ENCODE data around the gene NPC1.

The NPC1 gene

DNA sequence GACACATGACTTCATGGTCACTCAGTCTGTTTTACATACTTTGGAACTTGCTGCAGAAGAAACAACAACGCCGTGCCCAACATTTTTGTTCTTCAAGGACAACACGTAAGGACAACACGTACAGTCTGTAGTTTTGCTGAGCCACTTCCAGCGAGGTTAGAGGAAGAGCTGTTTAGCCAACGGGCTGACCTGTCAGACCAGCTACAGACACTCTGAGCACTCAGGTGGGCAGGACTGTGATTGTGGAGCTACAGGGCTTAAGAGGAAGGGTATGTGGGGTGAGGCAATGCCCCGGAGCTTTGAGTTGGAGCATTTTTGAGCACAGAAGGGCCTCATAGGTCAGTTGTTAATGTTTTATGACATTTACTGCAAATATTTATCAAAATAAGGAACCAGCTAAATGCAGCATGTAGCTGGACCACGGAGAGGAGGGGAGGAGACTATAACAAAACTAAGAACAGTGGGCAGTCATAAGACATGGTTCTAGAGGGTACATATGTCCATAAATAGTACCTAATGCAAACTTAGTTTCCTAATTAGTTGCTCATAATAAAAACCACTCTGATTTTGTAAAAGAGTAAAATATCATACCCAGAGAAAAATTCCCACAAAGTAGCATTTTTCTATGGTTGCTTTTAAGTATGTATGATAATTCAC, 26.3 kb upstream of the NPC1 start:
- no peak for DNase-seq (ENCODE audit: low read depth)
- no peak overlapping the region for H3K4me3 ChIP-seq (ENCODE audit: low read length)
- TF ChIP-seq, protein P1, sequence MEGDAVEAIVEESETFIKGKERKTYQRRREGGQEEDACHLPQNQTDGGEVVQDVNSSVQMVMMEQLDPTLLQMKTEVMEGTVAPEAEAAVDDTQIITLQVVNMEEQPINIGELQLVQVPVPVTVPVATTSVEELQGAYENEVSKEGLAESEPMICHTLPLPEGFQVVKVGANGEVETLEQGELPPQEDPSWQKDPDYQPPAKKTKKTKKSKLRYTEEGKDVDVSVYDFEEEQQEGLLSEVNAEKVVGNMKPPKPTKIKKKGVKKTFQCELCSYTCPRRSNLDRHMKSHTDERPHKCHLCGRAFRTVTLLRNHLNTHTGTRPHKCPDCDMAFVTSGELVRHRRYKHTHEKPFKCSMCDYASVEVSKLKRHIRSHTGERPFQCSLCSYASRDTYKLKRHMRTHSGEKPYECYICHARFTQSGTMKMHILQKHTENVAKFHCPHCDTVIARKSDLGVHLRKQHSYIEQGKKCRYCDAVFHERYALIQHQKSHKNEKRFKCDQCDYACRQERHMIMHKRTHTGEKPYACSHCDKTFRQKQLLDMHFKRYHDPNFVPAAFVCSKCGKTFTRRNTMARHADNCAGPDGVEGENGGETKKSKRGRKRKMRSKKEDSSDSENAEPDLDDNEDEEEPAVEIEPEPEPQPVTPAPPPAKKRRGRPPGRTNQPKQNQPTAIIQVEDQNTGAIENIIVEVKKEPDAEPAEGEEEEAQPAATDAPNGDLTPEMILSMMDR (IDR thresholded peaks at IDR 0.05; ENCODE audit: insufficient read depth, low read depth, low read length, missing control alignments), result no peak

DNA sequence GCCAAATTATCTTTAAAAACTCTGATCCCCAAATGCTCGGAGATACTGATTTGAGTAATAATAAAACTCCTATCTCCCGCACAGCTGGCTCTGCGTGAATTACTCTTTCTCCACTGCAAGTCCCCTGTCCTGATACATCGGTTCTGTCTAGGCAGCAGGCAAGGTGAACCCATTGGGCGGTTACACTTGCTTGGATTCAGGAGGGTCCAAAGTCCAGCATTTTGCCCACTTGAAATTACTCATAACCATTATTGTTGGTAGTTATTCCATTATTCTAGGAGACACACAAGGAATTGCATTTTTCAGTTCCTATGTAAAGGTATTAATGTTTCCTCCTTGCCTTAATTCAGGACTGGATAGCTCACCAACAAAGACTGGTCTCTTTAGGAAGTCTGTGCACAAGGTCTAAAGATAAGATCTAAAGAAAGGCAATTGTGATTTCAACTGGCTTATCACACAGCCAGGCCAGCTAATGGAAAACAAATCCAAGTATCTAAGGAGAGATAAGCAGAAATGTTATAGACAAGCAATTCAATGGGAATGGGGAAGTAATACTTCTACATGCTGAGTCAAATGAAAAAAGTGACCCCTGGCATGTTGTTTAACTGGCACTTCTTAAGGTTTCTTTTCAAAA, 23.2 kb upstream of the NPC1 start:
- DNase-seq (ENCODE audit: low read depth), result no peak
- H3K4me3 ChIP-seq (ENCODE audit: low read length), result no peak overlapping the region
- TF ChIP-seq, protein P1 (IDR thresholded peaks at IDR 0.05; ENCODE audit: insufficient read depth, low read depth, low read length, missing control alignments), result no peak

DNA sequence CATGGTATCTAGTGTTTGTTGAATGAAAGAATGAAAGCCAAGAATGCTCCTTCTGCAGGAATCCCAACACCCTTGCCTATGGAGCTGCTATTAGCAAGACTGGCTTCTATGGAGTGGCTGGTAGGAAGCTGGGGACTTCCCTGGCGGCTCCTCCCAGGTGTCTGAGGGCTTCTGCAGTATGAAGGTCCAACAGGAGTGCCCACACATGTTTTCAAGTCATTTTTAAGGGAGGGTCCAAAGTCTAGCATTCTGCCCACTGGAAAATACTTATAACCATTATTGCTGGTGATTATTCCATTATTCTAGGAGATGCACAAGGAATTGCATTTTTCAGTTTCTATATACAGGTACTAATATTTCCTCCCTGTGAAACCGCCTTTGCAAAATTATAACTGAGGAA, 21.9 kb upstream of the NPC1 start:
- TF ChIP-seq, protein P1 (IDR thresholded peaks at IDR 0.05; ENCODE audit: insufficient read depth, low read depth, low read length, missing control alignments), result no peak
- no peak for DNase-seq (ENCODE audit: low read depth)
- H3K4me3 ChIP-seq (ENCODE audit: low read length), result no peak overlapping the region

DNA sequence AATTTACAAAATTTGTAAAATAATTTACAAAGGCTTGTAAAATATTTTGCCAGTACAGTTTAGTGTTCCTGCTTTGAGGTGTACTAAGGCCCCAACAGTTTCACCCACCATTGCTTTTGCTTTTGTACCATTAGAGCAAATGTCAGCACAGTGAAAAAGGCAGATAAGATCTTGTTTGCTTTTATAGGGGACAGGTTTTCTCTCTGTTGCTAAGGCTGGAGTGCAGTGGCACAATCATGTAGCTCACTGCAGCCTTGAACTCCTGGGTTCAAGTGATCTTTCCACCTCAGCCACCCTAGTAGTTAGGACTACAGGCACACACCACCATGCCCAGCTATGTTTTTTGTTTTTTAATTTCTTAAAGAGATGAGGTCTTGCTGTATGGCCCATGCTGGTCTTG, 19.6 kb upstream of the NPC1 start:
- H3K4me3 ChIP-seq (ENCODE audit: low read length), result no peak overlapping the region
- DNase-seq (ENCODE audit: low read depth), result no peak
- TF ChIP-seq, protein P1 (IDR thresholded peaks at IDR 0.05; ENCODE audit: insufficient read depth, low read depth, low read length, missing control alignments), result no peak

DNA sequence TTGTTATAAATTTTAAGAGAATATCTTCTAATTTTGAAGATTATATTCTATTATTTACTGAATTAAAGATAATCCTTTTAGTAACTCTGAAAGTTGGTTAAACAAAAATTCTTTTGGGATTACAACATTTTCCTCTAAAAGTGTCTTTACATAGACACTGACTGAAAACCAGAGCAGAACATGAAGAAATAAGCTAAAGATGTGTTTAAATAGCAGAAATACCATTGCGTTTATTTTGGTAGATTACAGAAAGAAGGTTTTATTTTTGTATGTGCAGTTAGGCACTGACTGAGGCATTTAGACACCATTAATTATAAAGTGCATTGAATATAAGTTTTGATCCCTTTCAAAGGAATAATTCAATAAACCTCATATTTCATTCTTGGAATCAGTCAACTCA, 13.5 kb upstream of the NPC1 start:
- no peak for DNase-seq (ENCODE audit: low read depth)
- no peak overlapping the region for H3K4me3 ChIP-seq (ENCODE audit: low read length)

DNA sequence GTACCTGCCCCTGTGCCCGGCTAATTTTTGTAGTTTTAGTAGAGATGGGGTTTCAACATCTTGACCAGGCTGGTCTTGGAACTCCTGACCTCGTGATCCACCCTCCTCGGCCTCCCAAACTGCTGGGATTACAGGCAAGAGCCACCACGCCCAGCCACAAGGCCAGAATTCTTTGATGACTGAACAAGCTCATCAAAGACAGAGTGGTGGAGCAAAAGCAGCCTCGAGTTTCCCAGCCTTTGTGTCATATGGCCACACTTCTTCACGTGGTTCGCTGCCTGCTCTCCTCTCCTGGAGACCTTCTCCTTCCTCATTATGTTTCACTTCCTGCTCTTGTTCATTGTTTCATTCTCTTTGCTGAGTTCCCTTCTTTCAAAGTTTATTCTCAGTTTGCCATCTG, 9.9 kb upstream of the NPC1 start:
- no peak for DNase-seq (ENCODE audit: low read depth)
- no peak overlapping the region for H3K4me3 ChIP-seq (ENCODE audit: low read length)
- TF ChIP-seq, protein P1 (IDR thresholded peaks at IDR 0.05; ENCODE audit: insufficient read depth, low read depth, low read length, missing control alignments), result no peak

More for the DNA sequence above, 13.5 kb upstream of the NPC1 start:
- TF ChIP-seq, protein P1 (IDR thresholded peaks at IDR 0.05; ENCODE audit: insufficient read depth, low read depth, low read length, missing control alignments), result no peak

DNA sequence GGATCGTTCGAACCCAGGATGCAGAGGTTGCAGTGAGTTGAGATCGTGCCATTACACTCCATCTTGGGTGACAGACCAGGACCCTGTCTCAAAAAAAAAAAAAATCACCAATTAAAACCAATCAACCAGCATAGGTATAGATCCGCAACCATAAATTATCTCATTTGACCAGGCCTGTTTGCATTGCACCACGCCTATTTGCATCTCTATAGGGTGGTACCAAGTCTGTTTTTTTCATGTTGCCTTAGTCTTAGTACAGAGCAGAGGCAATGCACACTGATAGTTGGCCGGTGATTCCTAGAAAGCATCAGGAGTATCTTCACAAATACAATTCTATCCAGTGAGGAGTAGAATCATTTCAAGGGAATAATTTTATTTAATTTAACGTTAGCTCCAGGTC, 9.3 kb upstream of the NPC1 start:
- no peak overlapping the region for H3K4me3 ChIP-seq (ENCODE audit: low read length)
- TF ChIP-seq, protein P1 (IDR thresholded peaks at IDR 0.05; ENCODE audit: insufficient read depth, low read depth, low read length, missing control alignments), result no peak
- no peak for DNase-seq (ENCODE audit: low read depth)

Measured in epithelial cell of esophagus (primary cell).